ENCODE results near the gene USP20.

The USP20 gene

DNA sequence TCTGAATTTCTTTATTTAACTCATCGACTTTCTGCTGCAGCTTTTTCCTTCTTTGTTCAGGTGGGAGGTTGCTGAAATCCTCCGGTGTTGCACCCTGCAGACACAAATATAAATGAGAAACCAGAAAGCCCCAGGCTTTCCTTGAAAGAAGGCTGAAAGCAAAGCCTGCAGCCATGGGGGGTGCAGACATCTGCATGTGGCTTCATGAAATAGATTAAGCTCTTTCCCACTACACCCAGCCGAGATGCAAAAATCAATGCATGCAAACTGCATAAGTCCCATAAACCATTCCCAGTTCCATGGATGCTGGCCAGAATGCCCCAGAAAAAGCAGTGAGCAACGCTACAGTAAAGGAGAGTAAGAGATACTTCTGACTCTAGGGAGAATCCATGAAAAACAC is 73.6 kb downstream of the USP20 start:
- TF ChIP-seq, protein P1, sequence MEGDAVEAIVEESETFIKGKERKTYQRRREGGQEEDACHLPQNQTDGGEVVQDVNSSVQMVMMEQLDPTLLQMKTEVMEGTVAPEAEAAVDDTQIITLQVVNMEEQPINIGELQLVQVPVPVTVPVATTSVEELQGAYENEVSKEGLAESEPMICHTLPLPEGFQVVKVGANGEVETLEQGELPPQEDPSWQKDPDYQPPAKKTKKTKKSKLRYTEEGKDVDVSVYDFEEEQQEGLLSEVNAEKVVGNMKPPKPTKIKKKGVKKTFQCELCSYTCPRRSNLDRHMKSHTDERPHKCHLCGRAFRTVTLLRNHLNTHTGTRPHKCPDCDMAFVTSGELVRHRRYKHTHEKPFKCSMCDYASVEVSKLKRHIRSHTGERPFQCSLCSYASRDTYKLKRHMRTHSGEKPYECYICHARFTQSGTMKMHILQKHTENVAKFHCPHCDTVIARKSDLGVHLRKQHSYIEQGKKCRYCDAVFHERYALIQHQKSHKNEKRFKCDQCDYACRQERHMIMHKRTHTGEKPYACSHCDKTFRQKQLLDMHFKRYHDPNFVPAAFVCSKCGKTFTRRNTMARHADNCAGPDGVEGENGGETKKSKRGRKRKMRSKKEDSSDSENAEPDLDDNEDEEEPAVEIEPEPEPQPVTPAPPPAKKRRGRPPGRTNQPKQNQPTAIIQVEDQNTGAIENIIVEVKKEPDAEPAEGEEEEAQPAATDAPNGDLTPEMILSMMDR (IDR thresholded peaks at IDR 0.05): no peak
- no peak overlapping the region for H3K27ac ChIP-seq
- H3K4me2 ChIP-seq (ENCODE audit: low read length): no peak overlapping the region

DNA sequence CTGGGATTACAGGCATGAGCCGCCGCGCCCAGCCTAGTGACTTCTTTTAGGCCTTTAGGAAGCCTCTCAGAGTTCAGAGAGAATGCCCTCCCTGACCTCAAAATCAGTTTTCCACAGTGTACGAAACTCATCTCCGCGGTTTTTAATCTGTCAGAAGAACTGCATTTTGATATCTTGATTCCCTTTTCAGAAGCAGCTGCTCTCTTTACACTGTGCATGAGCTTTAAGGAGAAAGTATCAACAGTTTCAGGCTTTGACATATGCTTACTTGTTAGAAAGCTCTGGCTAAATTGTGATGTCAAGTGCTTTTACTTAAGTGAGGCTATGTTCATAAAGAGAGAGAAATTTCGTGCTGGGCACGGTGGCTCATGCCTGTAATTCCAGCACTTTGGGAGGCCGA is 74.6 kb downstream of the USP20 start:
- Histone ChIP-seq H3K9me3 (ENCODE audit: control insufficient read depth, low read length) (no peaks in the 10 kb centered on the region), H3K79me2 (no peaks in the 10 kb centered on the region), H3K9ac (no peak overlapping the region), H3K4me3 (ENCODE audit: low read depth, low read length) (no peak overlapping the region), H3K27me3 (ENCODE audit: control insufficient read depth, insufficient read depth, low read length) (no peaks in the 10 kb centered on the region), H3K4me1 (no peaks in the 10 kb centered on the region), H2AFZ (no peak overlapping the region), H3K27ac (no peak overlapping the region), H3K4me2 (ENCODE audit: low read length) (no peak overlapping the region), H3K36me3 (ENCODE audit: control insufficient read depth, insufficient read depth, low read length) (no peaks in the 10 kb centered on the region)
- TF ChIP-seq, protein P1 (IDR thresholded peaks at IDR 0.05): no peak

More for the DNA sequence above, 73.6 kb downstream of the USP20 start:
- Histone ChIP-seq H3K4me3 (ENCODE audit: low read depth, low read length) (no peak overlapping the region), H3K9ac (no peak overlapping the region), H3K36me3 (ENCODE audit: control insufficient read depth, insufficient read depth, low read length) (no peaks in the 10 kb centered on the region), H3K79me2 (no peaks in the 10 kb centered on the region), H2AFZ (no peak overlapping the region), H3K4me1 (no peaks in the 10 kb centered on the region), H3K27me3 (ENCODE audit: control insufficient read depth, insufficient read depth, low read length) (no peaks in the 10 kb centered on the region), H3K9me3 (ENCODE audit: control insufficient read depth, low read length) (no peaks in the 10 kb centered on the region)

DNA sequence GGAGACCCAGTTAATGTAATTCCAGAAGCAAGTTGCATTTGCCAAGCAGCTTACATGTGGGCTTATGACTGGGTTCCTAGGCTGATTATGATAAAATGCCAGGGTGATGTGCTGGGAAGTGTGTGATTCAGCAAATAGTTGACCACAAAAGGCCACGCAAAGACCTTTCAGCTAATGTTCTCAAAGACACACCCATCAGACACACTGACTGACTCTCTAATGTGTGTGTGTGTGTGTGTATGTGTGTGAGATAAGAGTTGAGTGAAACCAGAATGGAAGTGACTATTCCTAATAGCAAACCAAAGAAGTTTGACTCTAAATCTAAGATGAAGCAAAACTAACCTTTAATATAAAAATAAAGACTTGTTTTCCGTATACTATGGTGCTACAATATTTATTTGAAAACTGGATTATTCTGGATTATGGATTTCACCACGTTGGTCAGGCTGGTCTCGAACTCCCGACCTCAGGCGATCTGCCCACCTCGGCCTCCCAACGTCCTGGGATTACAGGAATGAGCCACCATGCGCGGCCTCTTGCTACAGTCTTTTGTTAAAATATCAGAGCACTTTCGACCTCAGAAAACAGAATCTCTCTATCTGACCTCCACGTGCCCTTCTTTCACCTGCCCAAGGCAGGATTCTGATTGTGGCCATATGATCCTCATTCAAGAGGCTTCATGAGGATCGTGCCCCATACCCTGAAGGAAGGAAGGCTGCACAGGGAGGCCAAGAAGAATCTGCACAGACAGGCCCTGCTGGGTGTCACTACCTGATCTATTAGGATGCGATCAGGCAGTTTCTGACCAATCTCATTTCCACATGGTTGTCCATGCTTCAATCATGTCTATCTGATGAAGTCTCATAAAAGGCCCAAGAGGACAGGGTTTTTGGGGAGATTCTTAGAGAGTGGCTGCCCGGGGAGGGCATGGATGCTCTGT is 75.6 kb downstream of the USP20 start:
- no peak overlapping the region for H2AFZ ChIP-seq
- H3K4me2 ChIP-seq (ENCODE audit: low read length): no peak overlapping the region
- no peaks in the 10 kb centered on the region for H3K9me3 ChIP-seq (ENCODE audit: control insufficient read depth, low read length)
- H3K9ac ChIP-seq: no peak overlapping the region
- H3K27me3 ChIP-seq (ENCODE audit: control insufficient read depth, insufficient read depth, low read length): no peaks in the 10 kb centered on the region
- TF ChIP-seq, protein P1 (IDR thresholded peaks at IDR 0.05): no peak
- no peak overlapping the region for H3K4me3 ChIP-seq (ENCODE audit: low read depth, low read length)
- no peaks in the 10 kb centered on the region for H3K4me1 ChIP-seq
- H3K27ac ChIP-seq: no peak overlapping the region
- no peaks in the 10 kb centered on the region for H3K36me3 ChIP-seq (ENCODE audit: control insufficient read depth, insufficient read depth, low read length)
- H3K79me2 ChIP-seq: no peaks in the 10 kb centered on the region

DNA sequence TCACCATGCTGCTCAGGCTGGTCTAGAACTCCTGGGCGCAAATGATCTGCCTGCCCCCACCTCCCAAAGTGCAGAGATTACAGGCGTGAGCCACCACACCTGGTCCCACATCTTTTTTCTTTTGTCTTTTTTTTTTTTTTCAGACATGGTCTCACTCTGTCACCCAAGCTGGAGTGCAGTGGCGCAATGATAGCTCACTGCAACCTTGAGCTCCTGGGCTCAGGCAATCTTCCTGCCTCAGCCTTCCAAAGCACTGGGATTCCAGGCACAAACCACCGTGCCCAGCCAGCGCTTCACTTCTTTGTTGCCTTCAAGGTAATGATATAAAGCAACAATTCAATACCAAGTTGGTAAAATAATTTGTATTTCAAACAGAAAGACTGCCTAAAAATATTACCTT is 78.8 kb downstream of the USP20 start:
- TF ChIP-seq, protein P1 (IDR thresholded peaks at IDR 0.05): no peak
- Histone ChIP-seq H3K4me2 (ENCODE audit: low read length) (no peak overlapping the region), H3K9ac (no peak overlapping the region), H3K4me1 (no peaks in the 10 kb centered on the region), H3K36me3 (ENCODE audit: control insufficient read depth, insufficient read depth, low read length) (no peaks in the 10 kb centered on the region), H3K27me3 (ENCODE audit: control insufficient read depth, insufficient read depth, low read length) (no peaks in the 10 kb centered on the region), H3K9me3 (ENCODE audit: control insufficient read depth, low read length) (no peaks in the 10 kb centered on the region), H2AFZ (no peak overlapping the region), H3K27ac (no peak overlapping the region), H3K4me3 (ENCODE audit: low read depth, low read length) (no peak overlapping the region), H3K79me2 (no peaks in the 10 kb centered on the region)

DNA sequence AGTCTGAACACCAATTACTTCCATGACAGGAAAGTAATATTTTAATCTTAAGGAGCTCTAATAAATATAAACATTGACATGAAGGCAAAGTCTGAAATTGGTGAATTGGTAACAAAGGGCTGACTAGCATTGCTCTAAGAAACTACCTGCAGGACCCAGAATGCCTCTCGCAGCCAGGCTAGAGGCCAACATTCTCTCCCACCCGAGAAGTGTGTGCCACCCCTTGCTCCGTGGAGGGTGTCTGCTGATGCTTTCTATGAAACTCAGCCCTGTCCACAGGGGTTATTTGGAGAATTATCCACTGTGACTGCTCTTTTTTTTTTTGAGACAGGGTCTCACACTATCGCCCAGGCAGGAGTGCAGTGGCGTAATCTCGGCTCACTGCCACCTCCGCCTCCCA is 81.4 kb downstream of the USP20 start:
- Histone ChIP-seq H3K4me2 (ENCODE audit: low read length) (no peak overlapping the region), H3K27ac (no peak overlapping the region), H3K36me3 (ENCODE audit: control insufficient read depth, insufficient read depth, low read length) (no peaks in the 10 kb centered on the region), H3K9me3 (ENCODE audit: control insufficient read depth, low read length) (no peaks in the 10 kb centered on the region), H3K79me2 (no peaks in the 10 kb centered on the region), H3K4me1 (no peaks in the 10 kb centered on the region), H3K4me3 (ENCODE audit: low read depth, low read length) (no peak overlapping the region), H3K9ac (no peak overlapping the region), H2AFZ (no peak overlapping the region), H3K27me3 (ENCODE audit: control insufficient read depth, insufficient read depth, low read length) (no peaks in the 10 kb centered on the region)
- TF ChIP-seq, protein P1 (IDR thresholded peaks at IDR 0.05): no peak
